ENCODE results near the gene MIER2. TPM values are rescaled to one million over a fixed set of nuclear protein-coding genes. Genes with fewer than 3 reads are reported as not detected.
"Not testable (repeated sequence)": the region's sequence is repeated elsewhere in the genome, so short reads cannot be mapped to it uniquely, and the experiment has no call there.

Gene MIER2
- polyA plus RNA-seq, 3 donors: 24.5 to 37.3 (median 32.4) TPM

GRCh38 chr19:381901-382300 lies 37.3 kb upstream of the MIER2 start:
- not testable (repeated sequence) for DNase-seq

DNA sequence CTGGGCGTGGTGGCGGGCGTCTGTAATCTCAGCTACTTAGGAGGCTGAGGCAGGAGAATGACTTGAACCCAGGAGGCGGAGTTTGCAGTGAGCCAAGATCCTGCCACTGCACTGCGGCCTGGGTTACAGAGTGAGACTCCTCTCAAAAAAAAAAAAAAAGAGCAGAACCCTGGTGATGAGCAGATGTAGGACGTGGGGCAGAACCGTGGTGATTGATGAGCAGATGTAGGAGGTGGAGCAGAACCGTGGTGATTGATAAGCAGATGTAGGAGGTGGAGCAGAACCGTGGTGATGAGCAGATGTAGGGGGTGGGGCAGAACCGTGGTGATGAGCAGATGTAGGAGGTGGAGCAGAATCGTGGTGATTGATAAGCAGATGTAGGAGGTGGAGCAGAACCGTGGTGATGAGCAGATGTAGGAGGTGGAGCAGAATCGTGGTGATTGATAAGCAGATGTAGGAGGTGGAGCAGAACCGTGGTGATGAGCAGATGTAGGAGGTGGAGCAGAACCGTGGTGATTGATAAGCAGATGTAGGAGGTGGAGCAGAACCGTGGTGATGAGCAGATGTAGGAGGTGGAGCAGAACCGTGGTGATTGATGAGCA lies 36.1 kb upstream of the MIER2 start:
- not testable (repeated sequence) for DNase-seq

DNA sequence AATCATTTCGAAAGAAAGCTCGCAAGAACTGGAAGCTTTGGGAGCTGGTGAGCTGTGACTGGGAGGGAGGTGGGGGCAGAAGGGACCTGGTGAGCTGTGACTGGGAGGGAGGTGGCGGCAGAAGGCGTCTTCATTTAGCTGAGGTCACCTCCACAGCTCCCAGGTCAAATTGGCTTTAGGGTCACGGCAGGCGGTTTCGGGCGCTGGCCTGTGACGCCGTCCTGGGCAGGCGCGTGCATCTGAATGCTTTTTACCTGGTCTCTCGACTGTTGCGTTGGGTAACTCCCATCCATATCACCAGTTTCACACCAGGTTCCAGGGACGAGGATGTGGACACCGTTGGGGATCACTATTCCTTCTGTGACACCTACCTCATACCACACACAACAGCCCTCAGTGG lies 35.2 kb upstream of the MIER2 start:
- DNase-seq: no peak

- no peak for DNase-seq
Observed at GRCh38 chr19:378706-379105, 34.1 kb upstream of the MIER2 start.

DNA sequence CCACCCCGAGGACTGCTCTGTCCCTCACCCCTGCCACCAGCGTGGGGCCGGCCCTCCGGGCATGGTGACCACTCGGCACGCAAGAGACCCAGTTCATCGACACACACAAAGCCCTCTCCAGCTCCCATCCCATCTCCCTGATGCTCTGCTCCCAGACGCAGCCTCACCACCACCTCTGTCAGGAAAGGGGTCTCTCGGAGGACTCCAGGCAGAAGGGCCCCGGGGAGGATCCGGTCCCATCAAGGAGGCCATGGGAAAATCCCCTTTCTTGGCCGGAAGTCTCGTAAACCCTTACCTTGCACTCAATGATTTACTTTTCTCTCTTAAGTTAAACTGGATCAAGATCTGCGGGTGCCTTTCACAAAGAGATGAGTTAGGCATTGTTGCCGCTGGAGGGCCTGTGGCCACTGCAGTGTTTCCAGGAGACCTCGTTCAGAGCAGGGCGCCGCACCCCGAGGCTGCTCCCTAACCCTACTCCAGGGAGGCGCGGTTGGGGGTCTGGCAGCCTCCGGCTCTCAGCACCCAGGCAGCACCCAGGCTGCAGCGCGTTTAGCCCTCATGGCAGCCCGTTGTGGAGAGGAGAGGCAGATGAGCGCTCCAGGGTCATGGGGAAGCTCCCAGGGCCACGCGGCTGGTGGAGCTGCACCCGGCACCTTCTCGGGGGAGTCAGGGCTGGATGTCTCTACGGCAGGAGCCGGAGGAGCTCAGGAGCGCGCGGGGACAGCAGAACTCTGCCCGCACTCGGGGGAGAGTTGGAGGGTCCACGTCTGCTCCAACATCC lies 33.4 kb upstream of the MIER2 start:
- DNase-seq: no peak

- DNase-seq: no peak
Observed at GRCh38 chr19:376111-376470, 31.5 kb upstream of the MIER2 start.

DNA sequence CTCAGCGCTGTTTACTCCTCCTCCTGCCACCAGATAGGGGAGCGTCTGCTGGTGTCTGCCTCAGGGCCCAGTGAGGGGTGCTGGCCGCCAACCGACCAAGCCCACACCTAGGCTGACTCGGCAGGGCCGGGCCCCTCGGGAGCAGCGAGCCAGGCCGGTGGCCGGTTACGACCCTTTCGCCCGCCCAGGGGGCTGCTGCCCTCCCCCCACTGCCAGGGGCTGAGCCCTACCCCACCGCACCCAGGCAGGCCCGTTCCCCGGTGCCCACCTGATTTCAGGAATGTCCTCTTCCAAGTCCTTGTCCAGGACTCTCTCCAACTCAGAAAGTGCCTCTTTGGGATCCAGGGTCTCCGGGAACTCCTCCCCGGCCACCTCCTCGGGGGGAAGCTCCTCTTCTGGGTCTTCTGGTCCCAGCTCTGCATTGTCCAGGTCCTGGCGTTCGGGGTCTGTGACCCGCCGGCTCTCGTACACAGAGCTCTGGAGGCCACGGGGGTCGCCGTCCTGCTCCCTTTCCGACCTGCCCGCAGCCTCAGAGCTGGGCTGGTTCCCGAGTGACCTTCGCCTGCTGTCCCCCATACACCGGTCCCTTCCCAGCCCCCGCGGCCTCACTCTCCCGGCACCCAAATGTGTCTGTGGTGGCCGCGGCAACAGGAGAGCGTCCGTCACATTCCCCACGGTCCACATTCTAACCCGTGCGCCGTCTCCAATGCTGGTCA lies 31.0 kb upstream of the MIER2 start:
- DNase-seq: no peak

GRCh38 chr19:374886-375235 lies 30.3 kb upstream of the MIER2 start:
- DNase-seq: no peak

GRCh38 chr19:374183-374885 lies 29.7 kb upstream of the MIER2 start:
- DNase-seq: no peak

GRCh38 chr19:373391-374182 lies 29.0 kb upstream of the MIER2 start:
- no peak for DNase-seq

GRCh38 chr19:372306-372890 lies 27.8 kb upstream of the MIER2 start:
- DNase-seq: no peak

- no peak for DNase-seq
Observed at GRCh38 chr19:371501-372168, 27.0 kb upstream of the MIER2 start.

DNA sequence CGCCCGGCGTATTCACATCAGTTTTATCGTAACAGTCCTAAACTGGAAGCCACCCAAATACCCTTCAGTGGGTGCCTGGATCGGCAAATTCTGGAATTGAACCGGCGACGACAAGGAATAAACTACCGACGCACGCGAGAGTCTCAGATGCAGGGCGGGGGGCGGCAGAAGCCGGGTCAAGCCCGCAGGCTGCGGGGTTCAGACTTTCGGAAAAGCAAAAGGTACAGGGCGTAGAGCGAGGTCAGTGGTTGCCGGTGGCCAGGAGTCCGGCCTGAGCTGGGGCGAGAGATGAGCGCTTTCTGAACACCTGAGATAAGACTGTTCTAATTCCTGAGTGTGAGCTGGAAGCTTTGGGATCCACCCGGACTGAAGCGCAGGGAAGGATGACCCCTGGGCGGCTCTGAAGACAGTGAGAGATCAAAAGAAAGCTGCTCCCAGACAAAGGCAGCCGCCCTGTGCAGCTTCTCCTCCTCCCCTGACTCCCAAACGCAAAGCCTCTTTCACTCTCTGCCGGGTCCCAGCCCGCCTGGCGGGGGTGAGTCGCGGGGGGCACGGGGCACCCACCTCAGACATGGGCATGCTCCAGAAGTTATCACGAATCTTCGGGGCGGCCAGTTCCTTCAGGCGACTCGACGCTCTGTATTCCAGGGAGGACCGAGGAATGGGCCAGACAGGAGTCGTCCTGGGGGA lies 26.2 kb upstream of the MIER2 start:
- no peak for DNase-seq

- no peak for DNase-seq
Observed at GRCh38 chr19:369876-370275, 25.3 kb upstream of the MIER2 start.

- no peak for DNase-seq
Observed at GRCh38 chr19:369256-369655, 24.7 kb upstream of the MIER2 start.

- no peak for DNase-seq
Observed at GRCh38 chr19:368630-369024, 24.0 kb upstream of the MIER2 start.

DNA sequence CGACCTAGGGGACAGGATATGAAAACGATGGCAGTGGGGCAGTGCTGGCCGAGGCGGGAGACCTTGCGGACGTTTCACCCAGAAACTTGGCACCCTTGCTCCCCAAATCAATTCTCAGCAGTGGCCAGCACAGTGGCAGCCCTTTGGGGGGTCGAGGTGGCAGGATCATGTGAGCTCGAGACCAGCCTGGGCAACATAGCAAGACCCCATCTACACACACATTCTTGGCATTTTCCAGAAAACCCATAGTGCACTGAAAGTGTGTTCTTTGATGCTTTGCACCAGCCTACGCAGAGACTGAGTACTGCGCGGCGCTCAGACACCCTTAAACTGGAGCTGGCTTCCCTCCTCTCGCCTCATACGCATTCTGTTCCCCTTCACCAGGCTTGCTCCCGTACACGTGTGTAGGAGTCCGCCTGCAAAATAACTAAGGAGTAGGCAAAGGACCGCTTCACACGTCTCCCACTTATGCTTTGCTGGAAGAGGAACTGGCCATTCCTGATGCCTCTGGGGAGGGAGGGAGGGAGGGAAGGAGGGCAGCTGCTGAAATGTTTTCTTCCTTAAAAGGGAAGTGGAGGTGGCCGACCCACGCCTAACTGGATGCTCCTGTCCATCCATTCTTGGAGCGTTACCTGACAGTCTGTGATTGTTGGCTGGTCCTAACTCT lies 23.5 kb upstream of the MIER2 start:
- no peak for DNase-seq

GRCh38 chr19:367561-367960 lies 23.0 kb upstream of the MIER2 start:
- no peak for DNase-seq

DNA sequence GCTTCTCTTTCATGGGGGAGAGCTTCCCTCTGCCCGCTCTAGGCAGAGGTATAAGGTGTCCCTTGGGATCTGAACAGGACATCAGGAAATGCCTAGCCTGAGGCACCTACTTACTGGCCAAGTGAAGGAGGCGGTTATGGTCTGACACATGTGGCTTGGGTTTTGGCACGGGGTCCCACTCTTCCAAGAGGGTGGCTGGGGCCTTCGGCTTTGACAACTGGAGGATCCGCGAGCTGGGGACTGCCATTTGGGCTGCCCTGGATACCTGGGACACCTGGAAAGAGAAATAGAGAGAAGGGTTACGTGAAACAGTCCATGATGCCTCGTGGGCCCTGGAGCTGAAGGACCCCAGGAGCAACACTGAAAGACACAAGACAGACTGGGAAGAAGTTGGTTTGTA lies 22.4 kb upstream of the MIER2 start:
- no peak for DNase-seq
